Vagina (tissue), 2 donors: ENCODE results near the gene NOSIP.

ENCODE experiments used
- POLR2A ChIP-seq, 2 donors: fragments of 450-650 bp; IDR thresholded peaks; one replicate each; pipeline ENCODE4 v1.6.1; 2017; ENCODE audit warnings: antibody characterized with exemption in 2 of 2, mild to moderate bottlenecking in 2 of 2, moderate library complexity in 2 of 2
- POLR2AphosphoS5 ChIP-seq, 2 donors: sonication (generic); formaldehyde crosslinking; IDR thresholded peaks; one replicate each; pipeline ENCODE4 v1.9.0; 2017; ENCODE audit warnings: antibody characterized with exemption in 2 of 2, mild to moderate bottlenecking in 2 of 2, low read depth in 1 of 2; ENCODE audit not compliant: insufficient read depth in 1 of 2
- TF ChIP-seq, protein P1 (sequence below), 3 experiments: fragments of 450-650 bp in 2 of 3; fragments of 200-600 bp in 1 of 3; sonication (generic) in 1 of 3; IDR thresholded peaks; one replicate each; pipeline ENCODE4 v1.5.1; 2017 to 2019; ENCODE audit warnings: antibody characterized with exemption in 3 of 3, mild to moderate bottlenecking in 2 of 3, moderate library complexity in 2 of 3

DNA sequence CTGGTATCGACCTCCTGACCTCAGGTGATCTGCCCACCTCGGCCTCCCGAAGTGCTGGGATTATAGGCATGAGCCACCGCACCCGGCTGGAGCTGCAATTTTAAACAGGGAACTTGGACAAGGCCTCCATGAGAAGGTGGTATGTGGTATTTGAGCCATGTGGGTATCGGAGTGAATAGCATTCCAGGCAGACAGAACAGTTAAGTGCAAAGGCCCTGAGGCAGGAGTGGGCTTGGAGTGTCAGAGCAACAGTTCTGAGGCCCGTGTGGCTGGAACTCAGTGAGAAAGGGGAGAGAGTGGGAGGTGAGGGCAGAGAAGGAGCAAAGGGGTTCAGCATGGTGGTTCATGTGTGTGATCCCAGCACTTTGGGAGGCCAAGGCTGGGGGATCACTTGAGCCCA lies 49.6 kb downstream of the NOSIP start:
- TF ChIP-seq, protein P1, sequence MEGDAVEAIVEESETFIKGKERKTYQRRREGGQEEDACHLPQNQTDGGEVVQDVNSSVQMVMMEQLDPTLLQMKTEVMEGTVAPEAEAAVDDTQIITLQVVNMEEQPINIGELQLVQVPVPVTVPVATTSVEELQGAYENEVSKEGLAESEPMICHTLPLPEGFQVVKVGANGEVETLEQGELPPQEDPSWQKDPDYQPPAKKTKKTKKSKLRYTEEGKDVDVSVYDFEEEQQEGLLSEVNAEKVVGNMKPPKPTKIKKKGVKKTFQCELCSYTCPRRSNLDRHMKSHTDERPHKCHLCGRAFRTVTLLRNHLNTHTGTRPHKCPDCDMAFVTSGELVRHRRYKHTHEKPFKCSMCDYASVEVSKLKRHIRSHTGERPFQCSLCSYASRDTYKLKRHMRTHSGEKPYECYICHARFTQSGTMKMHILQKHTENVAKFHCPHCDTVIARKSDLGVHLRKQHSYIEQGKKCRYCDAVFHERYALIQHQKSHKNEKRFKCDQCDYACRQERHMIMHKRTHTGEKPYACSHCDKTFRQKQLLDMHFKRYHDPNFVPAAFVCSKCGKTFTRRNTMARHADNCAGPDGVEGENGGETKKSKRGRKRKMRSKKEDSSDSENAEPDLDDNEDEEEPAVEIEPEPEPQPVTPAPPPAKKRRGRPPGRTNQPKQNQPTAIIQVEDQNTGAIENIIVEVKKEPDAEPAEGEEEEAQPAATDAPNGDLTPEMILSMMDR (IDR thresholded peaks at IDR 0.05) = no peak
- no peak for TF ChIP-seq POLR2A (IDR thresholded peaks at IDR 0.05)
- TF ChIP-seq POLR2AphosphoS5 (IDR thresholded peaks at IDR 0.05; ENCODE audit: insufficient read depth in 1 of 2, low read depth in 1 of 2) = no peak
